Measurements from ENCODE around the gene FYB2. TPM values are rescaled to one million over a fixed set of nuclear protein-coding genes. Genes with fewer than 3 reads are reported as not detected.
A peak's percentile ranks its signal among the peaks of the same experiment; 100 is the strongest.

FYB2 gene
- total and polyA plus RNA-seq, 2 experiments from 2014 or later: 15.5 to 18.6 TPM

GRCh38 chr1:56814205-56814604, 5.0 kb downstream of the FYB2 start:
- H3K27ac ChIP-seq: no peak overlapping the region
- H3K27me3 ChIP-seq: no peaks in the 10 kb centered on the region
- no peaks in the 10 kb centered on the region for H3K36me3 ChIP-seq (replicated peaks; ENCODE audit: insufficient read depth, low read depth)
- H3K4me1 ChIP-seq (ENCODE audit: insufficient read depth): peaks cover 26% of the 10 kb centered on the region
- no peak for TF ChIP-seq EZH2 (IDR thresholded peaks at IDR 0.05; ENCODE audit: borderline replicate concordance)
- TF ChIP-seq EZH2phosphoT487 (IDR thresholded peaks at IDR 0.05; ENCODE audit: low read depth, severe bottlenecking, unreplicated experiment): no peak
- TF ChIP-seq CTCF (IDR thresholded peaks at IDR 0.05; ENCODE audit: poor library complexity): no peak
- H3K9me3 ChIP-seq (ENCODE audit: low read depth): no peaks in the 10 kb centered on the region
- no peak overlapping the region for H3K4me2 ChIP-seq
- DNase-seq (ENCODE audit: low spot score): no peak
- H2AFZ ChIP-seq: no peak overlapping the region
- H4K20me1 ChIP-seq (ENCODE audit: insufficient read depth, poor library complexity, severe bottlenecking): no peaks in the 10 kb centered on the region
- peaks cover 19% of the 10 kb centered on the region for H3K79me2 ChIP-seq
- no peak overlapping the region for H3K4me3 ChIP-seq
- 83% methylated on average over 2 of the region's 2 CpGs for WGBS (ENCODE audit: low lambda C conversion rate, missing lambda C conversion rate)
- no peaks in the 10 kb centered on the region for H3K9me2 ChIP-seq (replicated peaks; ENCODE audit: insufficient read depth)

- Histone ChIP-seq H3K79me2 (peaks cover 16% of the 10 kb centered on the region), H4K20me1 (ENCODE audit: insufficient read depth, poor library complexity, severe bottlenecking) (no peaks in the 10 kb centered on the region), H3K36me3 (replicated peaks; ENCODE audit: insufficient read depth, low read depth) (no peaks in the 10 kb centered on the region), H3K4me3 (no peak overlapping the region), H3K9me2 (replicated peaks; ENCODE audit: insufficient read depth) (no peaks in the 10 kb centered on the region), H2AFZ (no peak overlapping the region), H3K9me3 (ENCODE audit: low read depth) (no peaks in the 10 kb centered on the region), H3K4me1 (ENCODE audit: insufficient read depth) (peaks cover 9% of the 10 kb centered on the region), H3K27me3 (no peaks in the 10 kb centered on the region), H3K27ac (peak overlapping the region; percentile 59), H3K4me2 (no peak overlapping the region)
- TF ChIP-seq EZH2phosphoT487 (IDR thresholded peaks at IDR 0.05; ENCODE audit: low read depth, severe bottlenecking, unreplicated experiment): no peak
- no peak for TF ChIP-seq EZH2 (IDR thresholded peaks at IDR 0.05; ENCODE audit: borderline replicate concordance)
- TF ChIP-seq CTCF (IDR thresholded peaks at IDR 0.05; ENCODE audit: poor library complexity): no peak
- WGBS (ENCODE audit: low lambda C conversion rate, missing lambda C conversion rate): 34% methylated on average over 2 of the region's 2 CpGs
- peak; percentile 65 for DNase-seq (ENCODE audit: low spot score)
Measured at GRCh38 chr1:56811331-56811730, 7.9 kb downstream of the FYB2 start.

GRCh38 chr1:56808410-56808809, 10.8 kb downstream of the FYB2 start:
- peaks cover 3% of the 10 kb centered on the region for H3K79me2 ChIP-seq
- DNase-seq (ENCODE audit: low spot score): no peak
- no peak overlapping the region for H2AFZ ChIP-seq
- H3K4me2 ChIP-seq: no peak overlapping the region
- H3K9me3 ChIP-seq (ENCODE audit: low read depth): no peaks in the 10 kb centered on the region
- H3K36me3 ChIP-seq (replicated peaks; ENCODE audit: insufficient read depth, low read depth): no peaks in the 10 kb centered on the region
- H3K27ac ChIP-seq: no peak overlapping the region
- 70% methylated on average over 1 of the region's 1 CpG for WGBS (ENCODE audit: low lambda C conversion rate, missing lambda C conversion rate)
- no peaks in the 10 kb centered on the region for H3K27me3 ChIP-seq
- peaks cover 9% of the 10 kb centered on the region for H3K4me1 ChIP-seq (ENCODE audit: insufficient read depth)
- no peaks in the 10 kb centered on the region for H4K20me1 ChIP-seq (ENCODE audit: insufficient read depth, poor library complexity, severe bottlenecking)
- H3K9me2 ChIP-seq (replicated peaks; ENCODE audit: insufficient read depth): no peaks in the 10 kb centered on the region
- H3K4me3 ChIP-seq: no peak overlapping the region
- TF ChIP-seq CTCF (IDR thresholded peaks at IDR 0.05; ENCODE audit: poor library complexity): no peak
- no peak for TF ChIP-seq EZH2phosphoT487 (IDR thresholded peaks at IDR 0.05; ENCODE audit: low read depth, severe bottlenecking, unreplicated experiment)
- no peak for TF ChIP-seq EZH2 (IDR thresholded peaks at IDR 0.05; ENCODE audit: borderline replicate concordance)

- Histone ChIP-seq H3K4me1 (ENCODE audit: insufficient read depth) (peaks cover 5% of the 10 kb centered on the region), H3K27ac (no peak overlapping the region), H3K9me2 (replicated peaks; ENCODE audit: insufficient read depth) (no peaks in the 10 kb centered on the region), H2AFZ (no peak overlapping the region), H3K27me3 (no peaks in the 10 kb centered on the region), H4K20me1 (ENCODE audit: insufficient read depth, poor library complexity, severe bottlenecking) (no peaks in the 10 kb centered on the region), H3K9me3 (ENCODE audit: low read depth) (no peaks in the 10 kb centered on the region), H3K36me3 (replicated peaks; ENCODE audit: insufficient read depth, low read depth) (no peaks in the 10 kb centered on the region), H3K4me2 (no peak overlapping the region), H3K79me2 (no peaks in the 10 kb centered on the region), H3K4me3 (no peak overlapping the region)
- 45% methylated on average over 3 of the region's 3 CpGs for WGBS (ENCODE audit: low lambda C conversion rate, missing lambda C conversion rate)
- no peak for DNase-seq (ENCODE audit: low spot score)
- peak; percentile 15 for TF ChIP-seq CTCF (IDR thresholded peaks at IDR 0.05; ENCODE audit: poor library complexity)
- TF ChIP-seq EZH2phosphoT487 (IDR thresholded peaks at IDR 0.05; ENCODE audit: low read depth, severe bottlenecking, unreplicated experiment): no peak
Measured at GRCh38 chr1:56806804-56807203, 12.4 kb downstream of the FYB2 start.
